GM21737 (cell line): Measurements from ENCODE around the gene FLG.
"Not testable (repeated sequence)": the region's sequence is repeated elsewhere in the genome, so short reads cannot be mapped to it uniquely, and the experiment has no call there.

Experiments
- ATAC-seq: cut with Tn5 transposase; IDR thresholded peaks from one replicate; pipeline ENCODE4 v1.9.1; 2021; ENCODE audit warnings: mild to moderate bottlenecking, moderate library complexity; ENCODE audit not compliant: unreplicated experiment

FLG gene

DNA sequence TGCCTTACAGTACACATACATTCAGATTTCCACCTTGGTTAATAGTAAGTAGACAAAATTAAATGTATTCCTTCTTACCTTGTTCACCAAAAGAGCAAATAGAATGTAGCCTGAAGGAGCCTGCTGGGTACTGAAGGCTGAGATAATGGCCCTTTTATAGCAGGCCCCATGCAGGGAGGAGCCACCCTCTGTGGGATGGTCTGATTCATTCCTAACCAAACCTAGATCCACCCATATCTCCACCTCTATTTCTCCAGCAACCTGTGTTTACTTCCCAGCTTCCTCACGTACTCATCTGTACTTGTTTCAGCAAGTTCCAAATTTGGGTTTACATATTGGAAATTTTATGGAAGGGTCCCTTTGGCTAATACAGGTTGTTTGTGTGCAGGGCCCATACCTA, at the start of gene FLG:
FLG (minus strand) TSS at position 129 of the 400 bp plus-strand sequence. CDS start 9,783 bp downstream, outside the sequence.
- ATAC-seq, result no peak

DNA sequence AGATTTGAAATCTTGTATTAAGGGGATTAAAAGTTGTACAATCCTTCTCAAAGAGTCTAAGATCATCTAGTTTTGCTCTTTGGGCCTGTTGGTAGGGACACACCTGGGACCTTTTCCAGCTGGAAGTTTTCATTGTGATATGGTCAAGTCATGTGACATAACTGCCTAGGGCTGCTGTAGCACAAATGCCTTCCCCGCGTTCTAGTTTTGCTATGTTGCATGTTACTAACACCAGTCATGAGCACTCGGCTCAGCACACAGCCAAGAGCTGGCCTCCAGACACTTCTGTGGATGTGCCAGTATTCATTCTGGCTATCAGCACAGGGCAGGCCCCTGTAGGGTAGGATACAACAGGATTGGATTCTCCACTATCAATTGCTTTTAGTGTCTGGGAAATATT, 49.4 kb upstream of the FLG start:
- ATAC-seq, result no peak

DNA sequence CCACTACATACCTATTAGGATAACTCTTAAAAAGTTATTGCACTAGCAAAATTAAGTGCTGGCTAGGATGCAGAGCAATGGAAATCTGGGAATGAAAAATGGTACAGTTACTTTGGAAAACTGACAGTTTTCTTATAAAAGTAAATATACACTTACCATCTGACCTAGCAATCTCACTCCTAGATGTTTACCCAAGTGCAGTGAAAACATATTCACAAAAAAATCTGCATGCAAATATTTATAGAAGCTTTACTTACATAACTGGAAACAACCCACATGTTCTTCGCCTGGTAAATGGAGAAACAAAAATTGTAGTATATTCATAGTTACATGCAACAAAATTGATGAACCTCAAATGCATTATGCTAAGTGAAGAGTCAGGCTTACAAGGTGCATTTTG, 47.6 kb upstream of the FLG start:
- no peak for ATAC-seq

DNA sequence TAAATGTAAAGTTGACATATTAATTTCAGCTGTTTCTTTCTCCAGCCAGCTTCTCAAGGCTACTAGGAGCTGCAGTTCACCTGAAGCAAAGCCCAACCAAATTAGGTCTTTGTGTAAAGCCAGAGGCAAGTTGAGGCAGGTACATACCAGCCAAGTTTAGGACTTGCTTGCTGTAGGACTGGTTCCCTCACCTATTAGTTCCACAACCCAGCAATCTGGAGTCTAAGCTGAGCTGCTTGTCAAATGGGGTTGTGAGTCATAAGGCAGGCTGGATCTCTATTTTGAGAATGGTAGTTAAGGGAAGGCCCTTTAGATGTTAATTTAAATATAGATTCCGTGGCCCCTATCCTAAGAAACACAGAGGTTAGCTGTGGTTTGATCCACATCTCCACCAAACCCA, 42.4 kb upstream of the FLG start:
- ATAC-seq, result no peak

DNA sequence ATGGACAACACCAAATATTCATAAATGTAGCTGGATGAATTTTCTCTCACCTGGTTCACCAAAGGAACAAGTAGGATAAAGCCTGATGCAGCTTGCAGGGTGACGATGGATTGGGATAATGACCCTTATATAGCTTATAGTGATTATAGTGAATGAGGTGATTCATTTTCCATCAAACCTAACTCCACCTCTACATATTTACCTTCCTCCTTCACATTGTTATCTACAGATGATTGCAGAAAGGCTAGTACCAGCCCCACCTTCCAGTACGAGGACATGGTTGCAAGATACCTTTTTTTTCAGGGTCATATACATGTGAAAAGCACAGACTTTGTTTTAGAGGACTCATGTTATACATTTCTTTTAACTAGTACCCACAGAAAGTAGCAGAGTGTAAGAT, 34.9 kb upstream of the FLG start, which contains the start of gene FLG2:
FLG2 (minus strand) TSS at position 101 of the 400 bp plus-strand sequence. CDS start 1,122 bp downstream, outside the sequence.
- no peak for ATAC-seq

DNA sequence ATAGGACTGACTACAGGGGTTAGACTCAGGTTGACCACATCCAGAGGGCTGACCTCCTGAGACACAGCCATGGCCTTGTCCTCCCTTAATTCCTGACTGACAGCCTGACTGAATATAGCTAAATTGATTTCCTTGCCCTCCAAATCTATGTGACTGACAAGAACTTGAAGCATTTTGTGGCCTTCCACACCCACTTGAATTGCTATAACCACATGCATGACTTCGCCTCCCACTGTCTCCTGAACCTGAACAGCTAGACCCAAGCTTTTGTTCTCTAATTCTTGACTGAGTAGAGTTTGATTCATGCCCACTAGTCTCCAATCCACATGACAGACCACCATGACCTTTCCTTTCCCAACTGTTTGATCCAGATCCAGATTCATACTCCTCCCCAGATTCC, 31.7 kb upstream of the FLG start:
- no peak for ATAC-seq

DNA sequence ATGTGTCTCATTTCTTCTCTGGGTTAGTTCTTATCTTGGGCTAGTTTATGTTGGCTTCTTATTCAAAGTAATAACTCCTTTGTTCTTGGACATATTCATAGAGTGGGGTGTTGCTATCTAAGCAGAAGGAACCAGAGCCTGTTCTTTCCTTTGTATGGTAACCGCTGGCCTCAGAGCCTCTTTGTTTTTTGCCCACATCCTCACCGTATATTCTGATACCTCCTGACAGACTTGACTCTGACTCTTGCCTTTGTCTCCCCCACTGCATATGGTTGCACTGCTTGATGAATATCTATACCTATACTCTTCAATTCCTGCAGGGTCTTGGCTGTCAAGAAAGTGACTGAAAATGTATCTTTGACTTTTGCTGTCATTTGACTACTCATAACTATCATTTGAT, 24.6 kb upstream of the FLG start:
- ATAC-seq, result no peak

DNA sequence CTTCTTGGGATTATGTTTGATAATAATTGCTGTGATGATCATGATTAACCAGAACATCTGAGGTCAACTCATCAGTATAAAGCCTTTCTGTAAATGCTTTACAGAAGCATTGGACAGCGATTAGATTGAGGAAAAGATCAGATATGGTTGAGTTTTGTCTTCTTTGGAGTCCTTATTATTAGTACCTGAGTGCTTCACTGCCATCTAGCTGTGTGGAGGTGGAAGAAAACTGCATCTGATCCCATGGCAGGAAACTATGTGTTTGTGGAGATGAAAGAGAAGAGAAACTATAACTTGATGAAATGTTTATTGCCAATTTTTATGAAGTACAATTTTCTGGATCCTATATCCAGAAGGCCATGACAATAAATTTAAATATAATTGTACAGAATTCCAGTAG, 23.4 kb upstream of the FLG start:
- ATAC-seq, result no peak

DNA sequence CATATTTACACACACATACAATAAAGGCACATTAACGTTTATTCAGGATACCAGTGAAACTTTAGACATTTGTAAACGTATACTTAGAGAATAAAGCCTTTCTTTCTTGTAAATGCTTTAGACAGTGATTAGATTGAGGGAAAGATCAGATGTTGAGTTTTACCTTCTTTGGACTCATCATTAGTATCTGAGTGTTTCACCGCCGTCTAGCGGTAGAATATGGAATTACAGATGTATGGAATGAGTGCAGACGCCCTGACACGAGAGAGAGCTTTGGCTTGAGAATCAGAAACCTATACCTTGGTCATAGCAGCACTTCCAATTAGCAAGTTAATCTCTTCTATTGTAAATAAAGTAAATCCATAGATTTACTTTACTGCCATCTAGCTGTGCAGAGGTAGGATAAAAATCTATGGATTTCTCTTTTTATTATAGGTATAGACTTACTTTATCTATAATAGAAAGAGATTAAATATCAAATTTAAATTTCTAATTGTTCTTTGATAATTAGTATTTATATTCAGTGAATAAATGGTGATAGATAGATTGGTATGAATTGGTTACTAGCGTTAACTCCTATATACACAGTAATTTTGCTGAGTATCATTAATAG, 22.2 kb upstream of the FLG start:
- no peak for ATAC-seq

DNA sequence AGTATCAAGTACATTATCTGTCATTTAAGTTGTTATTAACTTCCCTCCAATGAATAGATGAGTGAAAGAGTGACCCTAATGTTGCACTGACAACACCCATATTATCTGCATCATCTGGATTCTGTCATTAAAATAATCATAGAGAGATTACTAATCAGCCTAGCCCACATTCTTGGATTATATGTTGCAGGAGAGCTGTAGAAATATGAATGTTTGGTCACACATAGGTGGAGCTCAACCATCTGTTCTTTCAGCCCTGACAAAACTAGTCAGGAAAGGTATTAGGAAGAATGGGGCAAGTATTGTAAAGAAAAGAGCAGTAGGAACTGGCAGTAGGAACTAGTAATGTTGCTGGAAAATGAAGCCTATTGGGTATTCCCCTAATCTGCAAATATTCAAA, 19.4 kb upstream of the FLG start:
- no peak for ATAC-seq

DNA sequence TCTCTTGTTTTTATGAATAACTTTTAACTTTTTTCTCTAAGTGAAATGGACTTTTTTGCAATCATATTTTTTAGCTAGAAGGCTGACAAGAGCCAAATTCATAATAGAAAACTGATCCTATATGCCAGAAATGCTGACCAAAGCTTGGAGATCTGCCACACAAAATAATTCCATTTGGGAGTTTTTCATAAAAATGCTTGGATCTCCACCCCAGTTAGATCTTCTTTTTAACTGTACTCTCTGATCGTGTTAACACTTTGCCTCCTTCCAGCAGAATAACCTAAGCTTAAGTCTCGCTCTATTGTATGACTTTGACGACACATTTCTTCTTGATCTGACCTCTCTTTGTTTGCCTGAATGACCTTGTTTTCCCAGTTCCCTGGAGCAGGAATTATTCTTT, 18.0 kb upstream of the FLG start:
- no peak for ATAC-seq

DNA sequence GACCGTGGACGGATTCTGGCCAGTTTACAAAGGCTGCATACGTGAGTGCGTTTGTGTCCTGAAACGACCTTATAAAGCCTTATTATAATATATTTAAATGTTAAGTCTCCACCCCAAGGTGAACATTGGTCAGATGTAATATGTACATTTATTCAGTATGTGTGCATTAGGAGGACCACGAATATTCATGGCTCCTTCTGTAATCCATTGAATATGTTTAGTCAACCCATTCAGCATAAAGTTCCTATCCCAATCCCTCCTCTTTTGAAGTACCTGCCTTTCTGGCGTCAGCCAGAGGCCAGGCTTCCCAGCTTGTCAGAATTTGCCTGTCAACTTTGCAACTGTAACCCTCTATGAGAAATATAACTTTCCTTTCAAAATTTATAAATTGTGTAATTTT, 10.4 kb upstream of the FLG start:
- ATAC-seq, result no peak

DNA sequence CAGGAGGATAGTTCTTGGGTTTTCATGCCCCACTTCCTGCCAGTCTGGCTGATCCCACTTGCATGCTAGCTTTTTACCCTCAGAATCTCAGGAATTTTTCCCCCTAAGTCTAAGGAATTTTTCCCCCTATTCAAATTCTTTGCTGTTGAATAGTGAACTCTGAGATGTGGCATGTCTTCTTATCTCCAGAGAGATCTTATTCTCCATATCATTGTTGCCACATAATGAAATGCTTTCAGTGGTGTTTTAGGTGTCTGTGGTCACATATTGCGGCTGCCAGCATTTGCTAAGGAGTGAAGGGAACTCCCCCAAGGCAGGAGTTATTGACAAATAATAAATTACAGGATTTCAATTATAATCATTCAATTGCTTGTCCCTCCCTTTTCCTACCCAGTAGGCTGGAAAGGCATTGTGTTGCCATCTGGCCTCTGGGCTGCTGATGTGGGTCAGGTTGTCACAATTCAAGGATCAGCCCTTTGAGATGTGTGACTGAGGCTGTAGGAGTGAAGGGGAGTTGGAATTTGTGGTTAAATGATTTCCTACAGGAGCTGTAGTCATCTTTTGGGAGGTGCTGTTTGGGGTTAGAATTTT, 3.9 kb upstream of the FLG start:
- ATAC-seq, result no peak

DNA sequence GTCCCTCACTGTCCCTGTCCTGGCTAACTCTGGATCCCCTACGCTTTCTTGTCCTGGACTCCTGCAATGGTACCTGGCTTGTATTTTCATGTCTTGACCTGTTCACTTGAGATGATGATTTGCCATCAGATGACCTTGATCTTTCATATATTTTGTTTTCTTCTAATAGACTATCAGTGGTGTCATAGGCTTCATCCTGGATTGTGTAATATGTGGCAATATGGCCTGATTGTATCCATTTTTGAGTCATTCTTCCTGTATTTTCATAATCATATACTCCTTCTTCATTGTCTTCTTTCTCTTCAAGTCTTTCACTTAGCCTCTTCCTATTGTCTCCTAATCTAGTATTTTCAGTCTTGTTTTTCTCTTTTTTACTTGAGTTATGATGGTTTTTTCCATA, 11.1 kb downstream of the FLG start:
- no peak for ATAC-seq

DNA sequence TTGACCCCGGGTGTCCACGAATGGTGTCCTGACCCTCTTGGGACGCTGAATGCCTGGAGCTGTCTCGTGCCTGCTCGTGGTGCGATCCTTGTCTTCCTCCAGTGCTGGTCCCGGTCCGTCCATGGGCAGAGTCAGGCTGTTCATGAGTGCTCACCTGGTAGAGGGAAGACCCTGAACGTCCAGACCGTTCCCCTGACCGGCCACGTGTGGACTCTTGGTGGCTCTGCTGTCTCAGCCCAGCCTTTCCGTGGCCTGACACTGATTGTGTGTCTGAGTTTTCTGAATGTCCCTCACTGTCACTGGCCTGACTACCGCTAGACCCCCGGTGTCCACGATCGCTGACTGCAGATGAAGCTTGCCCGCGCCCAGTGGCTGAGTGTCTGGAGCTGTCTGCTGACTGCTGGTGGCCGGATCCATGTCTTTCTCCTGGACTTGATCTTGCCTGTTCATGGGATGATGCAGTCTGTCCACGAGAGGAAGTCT, 11.7 kb downstream of the FLG start:
- no peak for ATAC-seq

DNA sequence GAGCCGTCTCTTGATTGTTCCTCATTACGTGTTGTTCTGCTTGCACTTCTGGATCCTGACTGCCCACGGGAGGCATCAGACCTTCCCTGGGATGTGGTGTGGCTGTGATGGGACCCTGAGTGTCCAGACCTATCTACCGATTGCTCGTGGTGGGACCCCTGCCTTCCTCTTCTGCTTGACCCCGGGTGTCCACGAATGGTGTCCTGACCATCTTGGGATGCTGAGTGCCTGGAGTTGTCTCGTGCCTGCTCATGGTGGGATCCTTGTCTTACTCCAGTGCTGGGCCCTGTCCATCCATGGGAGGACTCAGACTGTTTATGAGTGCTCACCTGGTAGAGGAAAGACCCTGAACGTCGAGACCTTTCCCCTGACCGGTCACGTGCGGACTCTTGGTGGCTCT, 12.9 kb downstream of the FLG start:
- not testable (repeated sequence) for ATAC-seq

DNA sequence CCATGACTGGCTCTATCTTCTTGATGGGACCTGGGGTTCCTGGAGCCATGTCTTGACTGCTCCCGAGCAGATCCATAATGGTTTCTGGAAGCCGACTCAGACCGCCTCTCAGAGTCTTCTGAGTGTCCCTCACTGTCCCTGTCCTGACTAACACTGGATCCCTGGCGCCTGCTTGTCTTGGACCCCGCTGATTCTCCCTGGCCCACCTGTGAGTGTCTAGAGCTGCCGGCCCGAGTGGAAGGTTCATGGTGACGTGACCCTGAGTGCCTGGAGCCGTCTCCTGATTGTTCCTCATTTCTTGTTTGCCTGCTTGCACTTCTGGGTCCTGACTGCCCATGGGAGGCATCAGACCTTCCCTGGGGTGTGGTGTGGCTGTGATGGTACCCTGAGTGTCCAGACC, 15.1 kb downstream of the FLG start:
- no peak for ATAC-seq

DNA sequence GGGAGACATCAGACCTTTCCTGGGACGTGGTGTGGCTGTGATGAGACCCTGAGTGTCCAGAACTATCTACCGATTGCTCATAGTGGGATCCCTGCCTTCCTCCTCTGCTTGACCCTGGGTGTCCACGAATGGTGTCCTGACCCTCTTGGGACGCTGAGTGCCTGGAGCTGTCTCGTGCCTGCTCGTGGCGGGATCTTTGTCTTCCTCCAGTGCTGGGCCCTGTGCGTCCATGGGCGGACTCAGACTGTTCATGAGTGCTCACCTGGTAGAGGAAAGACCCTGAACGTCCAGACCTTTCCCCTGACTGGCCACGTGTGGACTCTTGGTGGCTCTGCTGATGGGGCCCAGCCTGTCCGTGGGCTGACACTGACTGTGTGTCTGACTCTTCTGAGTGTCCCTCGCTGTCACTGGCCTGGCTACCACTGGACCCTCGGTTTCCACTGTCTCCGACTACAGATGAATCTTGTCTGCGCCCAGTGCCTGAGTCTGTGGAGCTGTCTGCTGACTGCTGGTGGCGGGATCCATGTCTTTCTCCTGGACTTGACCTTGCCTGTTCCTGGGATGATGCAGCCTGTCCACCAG, 15.6 kb downstream of the FLG start:
- not testable (repeated sequence) for ATAC-seq

DNA sequence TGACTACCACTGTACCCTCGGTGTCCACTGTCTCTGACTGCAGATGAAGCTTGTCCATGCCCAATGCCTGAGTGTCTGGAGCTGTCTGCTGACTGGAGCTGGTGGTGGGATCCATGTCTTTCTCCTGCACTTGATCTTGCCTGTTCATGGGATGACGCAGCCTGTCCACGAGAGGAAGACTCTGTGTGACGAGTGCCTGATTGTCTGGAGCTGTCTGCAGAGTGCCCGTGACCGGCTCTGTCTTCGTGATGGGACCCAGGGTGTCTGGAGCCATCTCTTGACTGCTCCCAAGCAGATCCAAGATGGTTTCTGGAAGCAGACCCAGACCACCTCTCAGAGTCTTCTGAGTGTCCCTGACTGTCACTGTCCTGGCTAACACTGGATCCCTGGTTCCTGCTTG, 16.3 kb downstream of the FLG start:
- ATAC-seq, result not testable (repeated sequence)

DNA sequence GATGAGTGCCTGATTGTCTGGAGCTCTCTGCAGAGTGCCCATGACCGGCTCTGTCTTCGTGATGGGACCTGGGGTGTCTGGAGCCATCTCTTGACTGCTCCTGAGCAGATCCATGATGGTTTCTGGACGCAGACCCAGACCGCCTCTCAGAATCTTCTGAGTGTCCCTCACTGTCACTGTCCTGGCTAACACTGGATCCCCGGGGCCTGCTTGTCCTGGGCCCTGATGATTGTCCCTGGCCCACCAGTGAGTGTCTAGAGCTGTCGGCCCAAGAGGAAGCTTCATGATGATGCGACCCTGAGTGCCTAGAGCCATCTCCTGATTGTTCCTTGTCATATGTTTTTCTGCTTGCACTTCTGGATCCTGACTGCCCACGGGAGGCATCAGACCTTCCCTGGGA, 17.1 kb downstream of the FLG start:
- ATAC-seq, result not testable (repeated sequence)

DNA sequence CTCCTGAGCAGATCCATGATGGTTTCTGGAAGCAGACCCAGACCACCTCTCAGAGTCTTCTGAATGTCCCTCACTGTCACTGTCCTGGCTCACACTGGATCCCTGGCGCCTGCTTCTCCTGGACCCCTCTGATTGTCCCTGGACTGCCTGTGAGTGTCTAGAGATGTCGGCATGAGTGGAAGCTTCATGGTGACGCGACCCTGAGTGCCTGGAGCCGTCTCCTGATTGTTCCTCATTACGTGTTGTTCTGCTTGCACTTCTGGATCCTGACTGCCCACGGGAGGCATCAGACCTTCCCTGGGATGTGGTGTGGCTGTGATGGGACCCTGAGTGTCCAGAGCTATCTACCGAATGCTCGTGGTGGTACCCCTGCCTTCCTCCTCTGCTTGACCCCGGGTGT, 18.9 kb downstream of the FLG start:
- ATAC-seq, result not testable (repeated sequence)

DNA sequence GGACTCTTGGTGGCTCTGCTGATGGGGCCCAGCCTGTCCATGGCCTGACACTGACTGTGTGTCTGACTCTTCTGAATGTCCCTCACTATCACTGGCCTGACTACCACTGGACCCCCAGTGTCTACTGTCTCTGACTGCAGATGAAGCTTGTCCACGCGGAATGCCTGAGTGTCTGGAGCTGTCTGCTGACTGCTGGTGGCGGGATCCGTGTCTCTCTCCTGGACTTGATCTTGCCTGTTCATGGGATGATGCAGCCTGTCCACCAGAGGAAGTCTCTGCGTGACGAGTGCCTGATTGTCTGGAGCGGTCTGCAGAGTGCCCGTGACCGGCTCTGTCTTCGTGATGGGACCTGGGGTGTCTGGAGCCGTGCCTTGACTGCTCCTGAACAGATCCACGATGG, 20.3 kb downstream of the FLG start:
- not testable (repeated sequence) for ATAC-seq
